Thyroid gland (tissue), 4 donors: Measurements from ENCODE around the gene PRRG1.

ENCODE experiments used
- CTCF ChIP-seq, 6 experiments: fragments of 200-600 bp in 3 of 6; fragments of 450-650 bp in 3 of 6; sonication (generic) in 3 of 6; IDR thresholded peaks; one replicate each; pipeline ENCODE4 v1.5.1; 2016 to 2019; ENCODE audit warnings: antibody characterized with exemption in 6 of 6, mild to moderate bottlenecking in 2 of 6, inconsistent platforms in 1 of 6, moderate library complexity in 1 of 6
- POLR2A ChIP-seq, 2 donors: fragments of 450-650 bp; IDR thresholded peaks; one replicate each; pipeline ENCODE4 v1.6.1; 2017; ENCODE audit warnings: antibody characterized with exemption in 2 of 2, mild to moderate bottlenecking in 2 of 2, moderate library complexity in 1 of 2

GRCh38 chrX:37488323-37488722, 139.2 kb downstream of the PRRG1 start:
- TF ChIP-seq CTCF (IDR thresholded peaks at IDR 0.05) (no peak), POLR2A (IDR thresholded peaks at IDR 0.05) (no peak)
